ENCODE results near the gene CACNA1D. TPM values are rescaled to one million over a fixed set of nuclear protein-coding genes. Genes with fewer than 3 reads are reported as not detected.

Gene CACNA1D
- polyA plus RNA-seq, 1 donor (not counting 4 experiments of a cell fraction or from before 2014, with no cell fraction given) = 0.20 TPM

DNA sequence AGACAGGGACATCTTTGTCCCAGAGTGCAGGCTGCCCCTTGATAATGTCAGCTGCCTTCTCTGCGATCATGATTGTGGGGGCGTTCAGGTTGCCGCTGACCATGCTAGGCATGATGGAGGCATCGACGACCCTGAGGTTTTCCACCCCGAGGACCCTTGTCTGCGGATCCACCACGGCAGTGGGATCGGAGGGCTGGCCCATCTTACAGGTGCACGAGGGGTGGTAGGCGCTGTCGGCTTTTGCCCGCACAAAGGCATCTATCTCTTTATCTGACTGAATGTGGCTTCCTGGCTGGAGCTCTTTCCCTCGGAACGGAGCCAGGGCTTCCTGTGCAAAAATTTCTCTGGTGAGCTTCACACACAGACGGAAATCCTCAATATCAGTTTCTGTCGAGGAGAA, 323.4 kb downstream of the CACNA1D start:
- Histone ChIP-seq H3K27ac (ENCODE audit: control insufficient read depth, insufficient read depth, low read length) (no peak overlapping the region), H3K9ac (ENCODE audit: control insufficient read depth, extremely low read depth, insufficient read depth, low read length) (no peak overlapping the region), H3K4me2 (ENCODE audit: control insufficient read depth, extremely low read depth, insufficient read depth, low read depth, low read length) (no peak overlapping the region), H3K9me3 (ENCODE audit: control insufficient read depth, low read depth, low read length) (no peaks in the 10 kb centered on the region), H4K20me1 (ENCODE audit: control insufficient read depth, extremely low read depth, insufficient read depth, low read length) (no peaks in the 10 kb centered on the region), H3K4me1 (ENCODE audit: control insufficient read depth, extremely low read depth, insufficient read depth, low read length) (no peaks in the 10 kb centered on the region), H2AFZ (ENCODE audit: control insufficient read depth, low read length) (no peak overlapping the region), H3K9me1 (ENCODE audit: control insufficient read depth, extremely low read depth, insufficient read depth, low read length) (no peaks in the 10 kb centered on the region), H3K79me2 (ENCODE audit: control insufficient read depth, insufficient read depth, low read length) (no peaks in the 10 kb centered on the region), H3K36me3 (ENCODE audit: control insufficient read depth in 2 of 2, extremely low read depth in 1 of 2, insufficient read depth in 2 of 2, low read length in 2 of 2) (no peaks in the 10 kb centered on the region), H3K27me3 (ENCODE audit: control insufficient read depth, extremely low read depth, insufficient read depth, low read length) (no peaks in the 10 kb centered on the region), H3K4me3 (ENCODE audit: control insufficient read depth in 2 of 3, extremely low read depth in 1 of 3, insufficient read depth in 2 of 3, low read depth in 1 of 3, low read length in 3 of 3) (no peak overlapping the region)
- TF ChIP-seq CTCF (optimal IDR thresholded peaks at IDR 0.05 in 1 of 3, IDR thresholded peaks at IDR 0.05 in 1 of 3, conservative IDR thresholded peaks at IDR 0.05 in 1 of 3; ENCODE audit: extremely low read depth in 1 of 3, insufficient read depth in 2 of 3, low read length in 3 of 3) (no peak), EZH2 (IDR thresholded peaks at IDR 0.05; ENCODE audit: low read length) (no peak)
- FAIRE-seq (no peak), DNase-seq (ENCODE audit: low read depth, low spot score) (no peak)
- dilution Hi-C loops (cut with MboI; ENCODE audit: extremely low pct_ligation_motif_present, low sequenced_read_pairs) = no loop called here

GRCh38 chr3:53818221-53819162, 324.1 kb downstream of the CACNA1D start:
- Histone ChIP-seq H4K20me1 (ENCODE audit: control insufficient read depth, extremely low read depth, insufficient read depth, low read length) (no peaks in the 10 kb centered on the region), H3K9me1 (ENCODE audit: control insufficient read depth, extremely low read depth, insufficient read depth, low read length) (no peaks in the 10 kb centered on the region), H3K4me2 (ENCODE audit: control insufficient read depth, extremely low read depth, insufficient read depth, low read depth, low read length) (no peak overlapping the region), H2AFZ (ENCODE audit: control insufficient read depth, low read length) (no peak overlapping the region), H3K4me1 (ENCODE audit: control insufficient read depth, extremely low read depth, insufficient read depth, low read length) (no peaks in the 10 kb centered on the region), H3K9ac (ENCODE audit: control insufficient read depth, extremely low read depth, insufficient read depth, low read length) (no peak overlapping the region), H3K79me2 (ENCODE audit: control insufficient read depth, insufficient read depth, low read length) (no peaks in the 10 kb centered on the region), H3K9me3 (ENCODE audit: control insufficient read depth, low read depth, low read length) (no peaks in the 10 kb centered on the region), H3K36me3 (ENCODE audit: control insufficient read depth in 2 of 2, extremely low read depth in 1 of 2, insufficient read depth in 2 of 2, low read length in 2 of 2) (no peaks in the 10 kb centered on the region), H3K27me3 (ENCODE audit: control insufficient read depth, extremely low read depth, insufficient read depth, low read length) (no peaks in the 10 kb centered on the region), H3K27ac (ENCODE audit: control insufficient read depth, insufficient read depth, low read length) (no peak overlapping the region), H3K4me3 (ENCODE audit: control insufficient read depth in 2 of 3, extremely low read depth in 1 of 3, insufficient read depth in 2 of 3, low read depth in 1 of 3, low read length in 3 of 3) (no peak overlapping the region)
- no peak for TF ChIP-seq CTCF (optimal IDR thresholded peaks at IDR 0.05 in 1 of 3, IDR thresholded peaks at IDR 0.05 in 1 of 3, conservative IDR thresholded peaks at IDR 0.05 in 1 of 3; ENCODE audit: extremely low read depth in 1 of 3, insufficient read depth in 2 of 3, low read length in 3 of 3)
- TF ChIP-seq EZH2 (IDR thresholded peaks at IDR 0.05; ENCODE audit: low read length) = no peak
- DNase-seq (ENCODE audit: low read depth, low spot score) (no peak), FAIRE-seq (no peak)
- dilution Hi-C loops (cut with MboI; ENCODE audit: extremely low pct_ligation_motif_present, low sequenced_read_pairs) = no loop called here
